H1 (cell line): ENCODE data around the gene RELN. TPM values are rescaled to one million over a fixed set of nuclear protein-coding genes. Genes with fewer than 3 reads are reported as not detected.

Experiments used
- polyA plus RNA-seq, 7 experiments: library from polyadenylated mRNA; depleted of rRNA in 3 of 7; stranded (reverse) in 5 of 7; unstranded in 2 of 7; fragments of >200 nt in 5 of 7; fragments of 200-250 nt in 2 of 7; gene quantifications; 1 replicate in 5 of 7; 2 replicates in 1 of 7; 4 replicates in 1 of 7; pipeline versions ENCODE4 v1.2.1 to v1.2.3, GENCODE V29; 2011 to 2013; ENCODE audit warnings: missing spikeins in 2 of 7, mixed read lengths in 2 of 7
- total RNA-seq: library from RNA; stranded (reverse); fragmentation: NEBNext Ultra II Directional; extraction: Animal tissue kit (Norgen Biotek cat#: 25700); gene quantifications from 2 replicates; pipeline ENCODE4 v1.2.1, GENCODE V29; 2021
- TF ChIP-seq, protein P1 (sequence below): fragments of 300-600 bp; sonication (generic); IDR thresholded peaks from 2 replicates; pipeline ENCODE4 v1.7.1; 2012; ENCODE audit warnings: low read length, moderate library complexity, mild to moderate bottlenecking, inconsistent platforms; ENCODE audit not compliant: insufficient replicate concordance
- TF ChIP-seq, protein P2 (sequence below): IDR thresholded peaks from 2 replicates; pipeline ENCODE4 v1.6.1; 2012; ENCODE audit warnings: inconsistent platforms

The RELN gene
- total and polyA plus RNA-seq, 2 of the 8 experiments (the other 6 are each of a cell fraction or from before 2014, with no cell fraction given) = 0.03 to 0.07 TPM

GRCh38 chr7:103784646-103785286, 204.7 kb downstream of the RELN start (continued):
- TF ChIP-seq, protein P1, sequence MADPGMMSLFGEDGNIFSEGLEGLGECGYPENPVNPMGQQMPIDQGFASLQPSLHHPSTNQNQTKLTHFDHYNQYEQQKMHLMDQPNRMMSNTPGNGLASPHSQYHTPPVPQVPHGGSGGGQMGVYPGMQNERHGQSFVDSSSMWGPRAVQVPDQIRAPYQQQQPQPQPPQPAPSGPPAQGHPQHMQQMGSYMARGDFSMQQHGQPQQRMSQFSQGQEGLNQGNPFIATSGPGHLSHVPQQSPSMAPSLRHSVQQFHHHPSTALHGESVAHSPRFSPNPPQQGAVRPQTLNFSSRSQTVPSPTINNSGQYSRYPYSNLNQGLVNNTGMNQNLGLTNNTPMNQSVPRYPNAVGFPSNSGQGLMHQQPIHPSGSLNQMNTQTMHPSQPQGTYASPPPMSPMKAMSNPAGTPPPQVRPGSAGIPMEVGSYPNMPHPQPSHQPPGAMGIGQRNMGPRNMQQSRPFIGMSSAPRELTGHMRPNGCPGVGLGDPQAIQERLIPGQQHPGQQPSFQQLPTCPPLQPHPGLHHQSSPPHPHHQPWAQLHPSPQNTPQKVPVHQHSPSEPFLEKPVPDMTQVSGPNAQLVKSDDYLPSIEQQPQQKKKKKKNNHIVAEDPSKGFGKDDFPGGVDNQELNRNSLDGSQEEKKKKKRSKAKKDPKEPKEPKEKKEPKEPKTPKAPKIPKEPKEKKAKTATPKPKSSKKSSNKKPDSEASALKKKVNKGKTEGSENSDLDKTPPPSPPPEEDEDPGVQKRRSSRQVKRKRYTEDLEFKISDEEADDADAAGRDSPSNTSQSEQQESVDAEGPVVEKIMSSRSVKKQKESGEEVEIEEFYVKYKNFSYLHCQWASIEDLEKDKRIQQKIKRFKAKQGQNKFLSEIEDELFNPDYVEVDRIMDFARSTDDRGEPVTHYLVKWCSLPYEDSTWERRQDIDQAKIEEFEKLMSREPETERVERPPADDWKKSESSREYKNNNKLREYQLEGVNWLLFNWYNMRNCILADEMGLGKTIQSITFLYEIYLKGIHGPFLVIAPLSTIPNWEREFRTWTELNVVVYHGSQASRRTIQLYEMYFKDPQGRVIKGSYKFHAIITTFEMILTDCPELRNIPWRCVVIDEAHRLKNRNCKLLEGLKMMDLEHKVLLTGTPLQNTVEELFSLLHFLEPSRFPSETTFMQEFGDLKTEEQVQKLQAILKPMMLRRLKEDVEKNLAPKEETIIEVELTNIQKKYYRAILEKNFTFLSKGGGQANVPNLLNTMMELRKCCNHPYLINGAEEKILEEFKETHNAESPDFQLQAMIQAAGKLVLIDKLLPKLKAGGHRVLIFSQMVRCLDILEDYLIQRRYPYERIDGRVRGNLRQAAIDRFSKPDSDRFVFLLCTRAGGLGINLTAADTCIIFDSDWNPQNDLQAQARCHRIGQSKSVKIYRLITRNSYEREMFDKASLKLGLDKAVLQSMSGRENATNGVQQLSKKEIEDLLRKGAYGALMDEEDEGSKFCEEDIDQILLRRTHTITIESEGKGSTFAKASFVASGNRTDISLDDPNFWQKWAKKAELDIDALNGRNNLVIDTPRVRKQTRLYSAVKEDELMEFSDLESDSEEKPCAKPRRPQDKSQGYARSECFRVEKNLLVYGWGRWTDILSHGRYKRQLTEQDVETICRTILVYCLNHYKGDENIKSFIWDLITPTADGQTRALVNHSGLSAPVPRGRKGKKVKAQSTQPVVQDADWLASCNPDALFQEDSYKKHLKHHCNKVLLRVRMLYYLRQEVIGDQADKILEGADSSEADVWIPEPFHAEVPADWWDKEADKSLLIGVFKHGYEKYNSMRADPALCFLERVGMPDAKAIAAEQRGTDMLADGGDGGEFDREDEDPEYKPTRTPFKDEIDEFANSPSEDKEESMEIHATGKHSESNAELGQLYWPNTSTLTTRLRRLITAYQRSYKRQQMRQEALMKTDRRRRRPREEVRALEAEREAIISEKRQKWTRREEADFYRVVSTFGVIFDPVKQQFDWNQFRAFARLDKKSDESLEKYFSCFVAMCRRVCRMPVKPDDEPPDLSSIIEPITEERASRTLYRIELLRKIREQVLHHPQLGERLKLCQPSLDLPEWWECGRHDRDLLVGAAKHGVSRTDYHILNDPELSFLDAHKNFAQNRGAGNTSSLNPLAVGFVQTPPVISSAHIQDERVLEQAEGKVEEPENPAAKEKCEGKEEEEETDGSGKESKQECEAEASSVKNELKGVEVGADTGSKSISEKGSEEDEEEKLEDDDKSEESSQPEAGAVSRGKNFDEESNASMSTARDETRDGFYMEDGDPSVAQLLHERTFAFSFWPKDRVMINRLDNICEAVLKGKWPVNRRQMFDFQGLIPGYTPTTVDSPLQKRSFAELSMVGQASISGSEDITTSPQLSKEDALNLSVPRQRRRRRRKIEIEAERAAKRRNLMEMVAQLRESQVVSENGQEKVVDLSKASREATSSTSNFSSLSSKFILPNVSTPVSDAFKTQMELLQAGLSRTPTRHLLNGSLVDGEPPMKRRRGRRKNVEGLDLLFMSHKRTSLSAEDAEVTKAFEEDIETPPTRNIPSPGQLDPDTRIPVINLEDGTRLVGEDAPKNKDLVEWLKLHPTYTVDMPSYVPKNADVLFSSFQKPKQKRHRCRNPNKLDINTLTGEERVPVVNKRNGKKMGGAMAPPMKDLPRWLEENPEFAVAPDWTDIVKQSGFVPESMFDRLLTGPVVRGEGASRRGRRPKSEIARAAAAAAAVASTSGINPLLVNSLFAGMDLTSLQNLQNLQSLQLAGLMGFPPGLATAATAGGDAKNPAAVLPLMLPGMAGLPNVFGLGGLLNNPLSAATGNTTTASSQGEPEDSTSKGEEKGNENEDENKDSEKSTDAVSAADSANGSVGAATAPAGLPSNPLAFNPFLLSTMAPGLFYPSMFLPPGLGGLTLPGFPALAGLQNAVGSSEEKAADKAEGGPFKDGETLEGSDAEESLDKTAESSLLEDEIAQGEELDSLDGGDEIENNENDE = no peak
- TF ChIP-seq, protein P2, sequence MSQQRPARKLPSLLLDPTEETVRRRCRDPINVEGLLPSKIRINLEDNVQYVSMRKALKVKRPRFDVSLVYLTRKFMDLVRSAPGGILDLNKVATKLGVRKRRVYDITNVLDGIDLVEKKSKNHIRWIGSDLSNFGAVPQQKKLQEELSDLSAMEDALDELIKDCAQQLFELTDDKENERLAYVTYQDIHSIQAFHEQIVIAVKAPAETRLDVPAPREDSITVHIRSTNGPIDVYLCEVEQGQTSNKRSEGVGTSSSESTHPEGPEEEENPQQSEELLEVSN = no peak
- TF ChIP-seq, all 59 proteins: peak for 0
